BJ (cell line): ENCODE data around the gene RFXAP. TPM values are rescaled to one million over a fixed set of nuclear protein-coding genes. Genes with fewer than 3 reads are reported as not detected.

Experiments
- CTCF ChIA-PET: fragments of 350-600 bp; formaldehyde crosslinking; extraction: SDS; loops from one replicate; lab custom pipeline; 2021; ENCODE audit warnings: antibody characterized with exemption, inconsistent platforms; lab: Yijun Ruan, JAX
- POLR2A ChIA-PET: fragments of 300-600 bp; sonication (Branson Sonifier 250); formaldehyde crosslinking; extraction: SDS; loops from one replicate; lab custom pipeline; 2021; ENCODE audit warnings: antibody characterized with exemption; lab: Charles Lee
- DNase-seq: peaks from one replicate; pipeline ENCODE4 v3.0.0-alpha.2; 2011; ENCODE audit warnings: low read depth
- H3K27me3 ChIP-seq: 2 replicates; pipeline ENCODE4 v1.6.0; 2011; ENCODE audit warnings: low read length; ENCODE audit not compliant: control insufficient read depth, insufficient read depth
- H3K36me3 ChIP-seq: 2 replicates; pipeline ENCODE4 v1.5.1; 2011; ENCODE audit warnings: low read length; ENCODE audit not compliant: control insufficient read depth, insufficient read depth
- H3K4me3 ChIP-seq: 2 replicates; pipeline ENCODE4 v1.5.1; 2011; ENCODE audit warnings: low read depth, mild to moderate bottlenecking, control low read depth, low read length
- CTCF ChIP-seq: IDR thresholded peaks from 2 replicates; pipeline ENCODE4 v1.5.1; 2011; ENCODE audit warnings: low read depth, mild to moderate bottlenecking, control low read depth, inconsistent platforms, low read length, moderate library complexity; ENCODE audit not compliant: insufficient read depth
- polyA plus RNA-seq: library from polyadenylated mRNA; depleted of rRNA; stranded (reverse); fragments of >200 nt; gene quantifications from 2 replicates; pipeline ENCODE4 v1.2.3, GENCODE V29; 2011

RFXAP gene
- polyA plus RNA-seq, 1 experiment, result 1.7 TPM

- Histone ChIP-seq H3K36me3 (0 out of 2 replicates have a peak, but pooled peaks cover 1% of the 10 kb centered on the region), H3K4me3 (no peak overlapping the region), H3K27me3 (no peaks in the 10 kb centered on the region)
- ChIA-PET POLR2A (no interaction called here), CTCF (interaction anchor here (7.9 kb wide), 1 partner anchor 119 kb away, joined by 105 read pairs; no protein-coding TSS in a partner anchor)
- no peak for DNase-seq
- no peak for TF ChIP-seq CTCF
Measured at GRCh38 chr13:36862002-36862685, 43.1 kb downstream of the RFXAP start.

- TF ChIP-seq CTCF, result no peak
- Histone ChIP-seq H3K36me3 (0 out of 2 replicates have a peak, but pooled peaks cover 1% of the 10 kb centered on the region), H3K4me3 (no peak overlapping the region), H3K27me3 (no peaks in the 10 kb centered on the region)
- POLR2A ChIA-PET, result no interaction called here
- CTCF ChIA-PET, result interaction anchor here (1.5 kb wide), 1 partner anchor 118 kb away, joined by 9 read pairs; no protein-coding TSS in a partner anchor
- DNase-seq, result no peak
Measured at GRCh38 chr13:36862722-36863121, 43.7 kb downstream of the RFXAP start.

- Histone ChIP-seq H3K27me3 (no peaks in the 10 kb centered on the region), H3K36me3 (0 out of 2 replicates have a peak, but pooled peaks cover 1% of the 10 kb centered on the region), H3K4me3 (no peak overlapping the region)
- ChIA-PET CTCF (interaction anchor here (1.0 to 1.3 kb wide), 2 partner anchors 14 to 16 kb away, joined by 3 read pairs; no protein-coding TSS in a partner anchor), POLR2A (no interaction called here)
- no peak for DNase-seq
- TF ChIP-seq CTCF, result no peak
Measured at GRCh38 chr13:36865265-36865664, 46.2 kb downstream of the RFXAP start.

GRCh38 chr13:36866232-36866631 lies 47.2 kb downstream of the RFXAP start:
- ChIA-PET CTCF (interaction anchor here (1.3 to 7.4 kb wide), 2 partner anchors 7 to 15 kb away, joined by 3 to 51 read pairs; no protein-coding TSS in a partner anchor), POLR2A (no interaction called here)
- no peaks in the 10 kb centered on the region for H3K27me3 ChIP-seq
- no peak overlapping the region for H3K4me3 ChIP-seq
- no peak for DNase-seq
- TF ChIP-seq CTCF, result no peak
- H3K36me3 ChIP-seq, result 0 out of 2 replicates have a peak, but pooled peaks cover 1% of the 10 kb centered on the region

- Histone ChIP-seq H3K4me3 (no peak overlapping the region), H3K27me3 (no peaks in the 10 kb centered on the region), H3K36me3 (0 out of 2 replicates have a peak, but pooled peaks cover 1% of the 10 kb centered on the region)
- ChIA-PET POLR2A (no interaction called here), CTCF (interaction anchor here (1.3 to 7.4 kb wide), 3 partner anchors 11 to 112 kb away, joined by 3 to 51 read pairs (median 5); no protein-coding TSS in a partner anchor)
- no peak for TF ChIP-seq CTCF
- DNase-seq, result no peak
Measured at GRCh38 chr13:36870050-36870692, 51.1 kb downstream of the RFXAP start.
